GM23338 (cell line): Measurements from ENCODE around the gene ATP5IF1.

Experiments
- EZH2 ChIP-seq: fragments of 200-600 bp; sonication (generic); IDR thresholded peaks from one replicate; pipeline ENCODE4 v1.8.0; 2017; ENCODE audit warnings: antibody characterized with exemption, mild to moderate bottlenecking, low read depth; ENCODE audit not compliant: unreplicated experiment
- EZH2phosphoT487 ChIP-seq: fragments of 200-600 bp; sonication (generic); IDR thresholded peaks from one replicate; pipeline ENCODE4 v1.8.1; 2018; ENCODE audit warnings: antibody characterized with exemption; ENCODE audit not compliant: unreplicated experiment
- POLR2AphosphoS5 ChIP-seq: IDR thresholded peaks from 2 replicates; pipeline ENCODE4 v1.6.1; 2016; ENCODE audit warnings: antibody characterized with exemption, low read depth
- TF ChIP-seq, protein P1 (sequence below): IDR thresholded peaks from one replicate; pipeline ENCODE4 v1.6.1; 2018; ENCODE audit warnings: antibody characterized with exemption; ENCODE audit not compliant: unreplicated experiment
- TF ChIP-seq, protein P2 (sequence below), 2 experiments: fragments of 200-600 bp in 1 of 2; sonication (generic) in 1 of 2; conservative IDR thresholded peaks; 2 replicates each; pipeline versions ENCODE4 v1.5.1 to v1.6.1; 2016 to 2017; ENCODE audit warnings: antibody characterized with exemption in 2 of 2, low read depth in 2 of 2, mild to moderate bottlenecking in 2 of 2, moderate library complexity in 1 of 2

DNA sequence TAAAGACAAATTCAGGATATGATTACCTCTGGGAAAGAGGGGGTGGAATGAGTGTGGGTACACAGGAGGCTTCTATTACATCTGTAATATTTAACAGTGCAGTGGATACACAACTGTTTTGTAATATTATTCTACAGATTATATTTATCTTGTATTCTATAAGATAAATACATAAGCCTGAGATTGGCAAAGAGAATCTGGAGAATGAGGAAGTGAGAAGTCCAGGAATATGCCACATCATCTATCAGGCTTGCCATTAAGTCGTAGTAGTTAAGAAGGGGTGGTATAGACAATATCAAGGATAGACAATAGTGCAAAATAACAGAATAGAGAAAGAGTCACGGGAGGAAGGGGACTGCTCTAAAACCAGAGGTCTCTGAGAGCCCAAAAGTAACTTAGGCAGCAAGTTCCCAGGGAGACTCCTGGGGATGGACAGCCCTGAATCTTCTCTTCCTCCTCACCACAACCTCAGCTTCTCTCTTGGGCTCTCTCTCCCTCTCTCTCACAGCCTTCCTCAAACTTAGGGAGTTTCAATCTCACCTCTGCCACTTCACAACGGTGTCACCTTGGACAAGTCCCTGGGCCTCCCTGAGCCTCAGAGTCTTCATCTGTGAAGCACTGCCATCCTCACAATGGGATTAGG lies 45.5 kb upstream of the ATP5IF1 start:
- TF ChIP-seq POLR2AphosphoS5 (no peak), EZH2 (no peak), EZH2phosphoT487 (no peak)
- TF ChIP-seq, protein P1, sequence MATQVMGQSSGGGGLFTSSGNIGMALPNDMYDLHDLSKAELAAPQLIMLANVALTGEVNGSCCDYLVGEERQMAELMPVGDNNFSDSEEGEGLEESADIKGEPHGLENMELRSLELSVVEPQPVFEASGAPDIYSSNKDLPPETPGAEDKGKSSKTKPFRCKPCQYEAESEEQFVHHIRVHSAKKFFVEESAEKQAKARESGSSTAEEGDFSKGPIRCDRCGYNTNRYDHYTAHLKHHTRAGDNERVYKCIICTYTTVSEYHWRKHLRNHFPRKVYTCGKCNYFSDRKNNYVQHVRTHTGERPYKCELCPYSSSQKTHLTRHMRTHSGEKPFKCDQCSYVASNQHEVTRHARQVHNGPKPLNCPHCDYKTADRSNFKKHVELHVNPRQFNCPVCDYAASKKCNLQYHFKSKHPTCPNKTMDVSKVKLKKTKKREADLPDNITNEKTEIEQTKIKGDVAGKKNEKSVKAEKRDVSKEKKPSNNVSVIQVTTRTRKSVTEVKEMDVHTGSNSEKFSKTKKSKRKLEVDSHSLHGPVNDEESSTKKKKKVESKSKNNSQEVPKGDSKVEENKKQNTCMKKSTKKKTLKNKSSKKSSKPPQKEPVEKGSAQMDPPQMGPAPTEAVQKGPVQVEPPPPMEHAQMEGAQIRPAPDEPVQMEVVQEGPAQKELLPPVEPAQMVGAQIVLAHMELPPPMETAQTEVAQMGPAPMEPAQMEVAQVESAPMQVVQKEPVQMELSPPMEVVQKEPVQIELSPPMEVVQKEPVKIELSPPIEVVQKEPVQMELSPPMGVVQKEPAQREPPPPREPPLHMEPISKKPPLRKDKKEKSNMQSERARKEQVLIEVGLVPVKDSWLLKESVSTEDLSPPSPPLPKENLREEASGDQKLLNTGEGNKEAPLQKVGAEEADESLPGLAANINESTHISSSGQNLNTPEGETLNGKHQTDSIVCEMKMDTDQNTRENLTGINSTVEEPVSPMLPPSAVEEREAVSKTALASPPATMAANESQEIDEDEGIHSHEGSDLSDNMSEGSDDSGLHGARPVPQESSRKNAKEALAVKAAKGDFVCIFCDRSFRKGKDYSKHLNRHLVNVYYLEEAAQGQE: no peak
- TF ChIP-seq, protein P2, sequence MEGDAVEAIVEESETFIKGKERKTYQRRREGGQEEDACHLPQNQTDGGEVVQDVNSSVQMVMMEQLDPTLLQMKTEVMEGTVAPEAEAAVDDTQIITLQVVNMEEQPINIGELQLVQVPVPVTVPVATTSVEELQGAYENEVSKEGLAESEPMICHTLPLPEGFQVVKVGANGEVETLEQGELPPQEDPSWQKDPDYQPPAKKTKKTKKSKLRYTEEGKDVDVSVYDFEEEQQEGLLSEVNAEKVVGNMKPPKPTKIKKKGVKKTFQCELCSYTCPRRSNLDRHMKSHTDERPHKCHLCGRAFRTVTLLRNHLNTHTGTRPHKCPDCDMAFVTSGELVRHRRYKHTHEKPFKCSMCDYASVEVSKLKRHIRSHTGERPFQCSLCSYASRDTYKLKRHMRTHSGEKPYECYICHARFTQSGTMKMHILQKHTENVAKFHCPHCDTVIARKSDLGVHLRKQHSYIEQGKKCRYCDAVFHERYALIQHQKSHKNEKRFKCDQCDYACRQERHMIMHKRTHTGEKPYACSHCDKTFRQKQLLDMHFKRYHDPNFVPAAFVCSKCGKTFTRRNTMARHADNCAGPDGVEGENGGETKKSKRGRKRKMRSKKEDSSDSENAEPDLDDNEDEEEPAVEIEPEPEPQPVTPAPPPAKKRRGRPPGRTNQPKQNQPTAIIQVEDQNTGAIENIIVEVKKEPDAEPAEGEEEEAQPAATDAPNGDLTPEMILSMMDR (conservative IDR thresholded peaks at IDR 0.05; ENCODE audit: low read depth in 2 of 2): no peak
